HepG2 (cell line): Measurements from ENCODE around the gene LRRC45. TPM values are rescaled to one million over a fixed set of nuclear protein-coding genes. Genes with fewer than 3 reads are reported as not detected.

Experiments
- HMG20B ChIP-seq: conservative IDR thresholded peaks from 2 replicates; pipeline ENCODE4 v1.6.1; 2016; ENCODE audit warnings: missing genetic modification reagents, missing compliant biosample characterization
- HNRNPLL ChIP-seq: fragments of 200-400 bp; formaldehyde crosslinking; IDR thresholded peaks from 2 replicates; pipeline ENCODE4 v1.6.1; 2017; ENCODE audit warnings: mild to moderate bottlenecking, low read depth, low read length; ENCODE audit not compliant: poor library complexity, severe bottlenecking
- NCOR1 ChIP-seq: fragments of 200-600 bp; sonication (generic); IDR thresholded peaks from 2 replicates; pipeline ENCODE4 v1.7.0; 2017; ENCODE audit warnings: antibody characterized with exemption, low read length, borderline replicate concordance
- SRY ChIP-seq: sonication (generic); formaldehyde crosslinking; IDR thresholded peaks from 2 replicates; pipeline ENCODE4 v1.8.0; 2022; ENCODE audit warnings: mild to moderate bottlenecking, missing genetic modification reagents
- TARDBP ChIP-seq: sonication (generic); formaldehyde crosslinking; IDR thresholded peaks from 2 replicates; pipeline ENCODE4 v1.8.0; 2022; ENCODE audit warnings: mild to moderate bottlenecking, missing genetic modification reagents
- YY1 ChIP-seq: IDR thresholded peaks from 2 replicates; pipeline ENCODE4 v1.6.1; 2011; ENCODE audit warnings: low read length, low read depth, moderate library complexity, mild to moderate bottlenecking; ENCODE audit not compliant: insufficient read depth, insufficient replicate concordance
- ZNF251 ChIP-seq: sonication (generic); formaldehyde crosslinking; IDR thresholded peaks from 2 replicates; pipeline ENCODE4 v1.9.0; 2021; ENCODE audit warnings: mild to moderate bottlenecking, missing genetic modification reagents
- ZNF264 ChIP-seq: sonication (generic); formaldehyde crosslinking; IDR thresholded peaks from 2 replicates; pipeline ENCODE4 v1.4.0; 2020; ENCODE audit warnings: missing genetic modification reagents
- ZNF335 ChIP-seq: sonication (generic); formaldehyde crosslinking; IDR thresholded peaks from 2 replicates; pipeline ENCODE4 v1.4.0; 2020; ENCODE audit warnings: missing genetic modification reagents
- ZNF367 ChIP-seq: sonication (generic); formaldehyde crosslinking; IDR thresholded peaks from 2 replicates; pipeline ENCODE4 v1.4.0; 2020; ENCODE audit warnings: missing genetic modification reagents, borderline replicate concordance
- ZNF564 ChIP-seq: sonication (generic); formaldehyde crosslinking; IDR thresholded peaks from 2 replicates; pipeline ENCODE4 v1.8.1; 2023; ENCODE audit warnings: mild to moderate bottlenecking, missing genetic modification reagents
- ZNF709 ChIP-seq: sonication (generic); formaldehyde crosslinking; IDR thresholded peaks from 2 replicates; pipeline ENCODE4 v1.5.0; 2020; ENCODE audit warnings: mild to moderate bottlenecking, missing genetic modification reagents
- polyA plus RNA-seq, 8 experiments: library from polyadenylated mRNA; depleted of rRNA in 3 of 8; stranded (reverse) in 7 of 8; unstranded in 1 of 8; fragments of >200 nt; fragmentation: Illumina TruSeq in 4 of 8; extraction: Trizol in 4 of 8; gene quantifications; 2 replicates each; pipeline versions ENCODE4 v1.2.1 to v1.2.3, GENCODE V29; 2011 to 2016; ENCODE audit warnings: low read depth in 4 of 8, missing spikeins in 1 of 8, mixed read lengths in 1 of 8; ENCODE audit not compliant: insufficient read depth in 1 of 8
- total RNA-seq, 5 experiments: library from RNA; depleted of rRNA; stranded (reverse); fragments of >200 nt; fragmentation: Illumina TruSeq; extraction: Trizol; gene quantifications; 2 replicates each; pipeline ENCODE4 v1.2.3, GENCODE V29; 2016; ENCODE audit warnings: low read depth in 1 of 5
- TF ChIP-seq, protein P1 (sequence below), 2 experiments: sonication (generic) in 1 of 2; formaldehyde crosslinking in 1 of 2; IDR thresholded peaks; 2 replicates each; pipeline versions ENCODE4 v1.6.1 to v1.9.0; 2014 to 2022; ENCODE audit warnings: antibody characterized with exemption in 1 of 2, borderline replicate concordance in 1 of 2, inconsistent platforms in 1 of 2, low read depth in 1 of 2, missing genetic modification reagents in 1 of 2
- TF ChIP-seq, protein P2 (sequence below): sonication (generic); formaldehyde crosslinking; IDR thresholded peaks from 2 replicates; pipeline ENCODE4 v1.5.0; 2020; ENCODE audit warnings: missing genetic modification reagents
- TF ChIP-seq, protein P3 (sequence below): sonication (generic); formaldehyde crosslinking; IDR thresholded peaks from 2 replicates; pipeline ENCODE4 v1.5.0; 2020; ENCODE audit warnings: mild to moderate bottlenecking, low read depth, missing genetic modification reagents, borderline replicate concordance
- TF ChIP-seq, protein P4 (sequence below): sonication (generic); formaldehyde crosslinking; IDR thresholded peaks from 2 replicates; pipeline ENCODE4 v1.4.0; 2020; ENCODE audit warnings: missing genetic modification reagents
- TF ChIP-seq, protein P5 (sequence below): sonication (generic); formaldehyde crosslinking; IDR thresholded peaks from 2 replicates; pipeline ENCODE4 v1.4.0; 2020; ENCODE audit warnings: low read depth, mild to moderate bottlenecking, missing genetic modification reagents

LRRC45 gene
- total and polyA plus RNA-seq, 2 of the 13 experiments (the other 11 are each of a cell fraction or from before 2014, with no cell fraction given), result 11.6 to 48.1 TPM

DNA sequence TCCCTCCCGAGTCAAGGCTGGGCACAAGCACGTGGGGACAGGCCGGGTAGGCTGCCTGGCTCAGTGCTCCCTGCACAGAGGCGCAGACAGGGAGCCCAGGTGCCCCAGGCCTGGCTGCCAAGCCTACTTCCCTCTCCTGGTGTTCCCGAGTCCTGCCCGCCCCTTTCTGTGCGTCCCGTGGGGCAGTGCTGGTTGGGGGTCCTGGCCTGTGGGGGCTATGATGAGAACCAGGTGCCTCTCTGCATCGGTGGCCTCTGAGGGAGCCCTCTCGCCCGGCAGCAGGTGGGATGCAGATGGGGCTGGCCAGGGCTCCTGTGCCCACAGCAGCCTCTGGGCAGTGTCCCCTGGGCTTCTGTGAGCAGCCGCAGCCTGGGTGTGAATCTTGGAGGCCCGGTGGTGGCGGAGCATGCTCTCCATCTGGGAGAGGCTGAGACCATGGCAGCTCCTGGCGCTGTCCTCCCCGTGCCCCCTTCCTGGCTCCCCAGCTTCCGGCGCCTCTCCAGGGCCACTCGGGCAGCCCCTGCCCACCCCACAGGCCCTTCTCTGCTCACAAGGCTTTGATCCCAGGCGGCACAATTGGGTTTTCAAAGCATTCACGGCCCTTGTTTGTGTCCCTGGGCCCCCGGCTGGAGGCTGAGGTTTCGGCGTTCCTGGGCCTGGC, 7.7 kb upstream of the LRRC45 start (continued):
- TF ChIP-seq, protein P1, sequence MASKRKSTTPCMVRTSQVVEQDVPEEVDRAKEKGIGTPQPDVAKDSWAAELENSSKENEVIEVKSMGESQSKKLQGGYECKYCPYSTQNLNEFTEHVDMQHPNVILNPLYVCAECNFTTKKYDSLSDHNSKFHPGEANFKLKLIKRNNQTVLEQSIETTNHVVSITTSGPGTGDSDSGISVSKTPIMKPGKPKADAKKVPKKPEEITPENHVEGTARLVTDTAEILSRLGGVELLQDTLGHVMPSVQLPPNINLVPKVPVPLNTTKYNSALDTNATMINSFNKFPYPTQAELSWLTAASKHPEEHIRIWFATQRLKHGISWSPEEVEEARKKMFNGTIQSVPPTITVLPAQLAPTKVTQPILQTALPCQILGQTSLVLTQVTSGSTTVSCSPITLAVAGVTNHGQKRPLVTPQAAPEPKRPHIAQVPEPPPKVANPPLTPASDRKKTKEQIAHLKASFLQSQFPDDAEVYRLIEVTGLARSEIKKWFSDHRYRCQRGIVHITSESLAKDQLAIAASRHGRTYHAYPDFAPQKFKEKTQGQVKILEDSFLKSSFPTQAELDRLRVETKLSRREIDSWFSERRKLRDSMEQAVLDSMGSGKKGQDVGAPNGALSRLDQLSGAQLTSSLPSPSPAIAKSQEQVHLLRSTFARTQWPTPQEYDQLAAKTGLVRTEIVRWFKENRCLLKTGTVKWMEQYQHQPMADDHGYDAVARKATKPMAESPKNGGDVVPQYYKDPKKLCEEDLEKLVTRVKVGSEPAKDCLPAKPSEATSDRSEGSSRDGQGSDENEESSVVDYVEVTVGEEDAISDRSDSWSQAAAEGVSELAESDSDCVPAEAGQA (IDR thresholded peaks at IDR 0.05; ENCODE audit: low read depth), result no peak
- TF ChIP-seq, protein P1 (CRISPR knock-in tag; IDR thresholded peaks at IDR 0.05; ENCODE audit: borderline replicate concordance), result no peak
- TF ChIP-seq ZNF367, result no peak
- TF ChIP-seq HNRNPLL, result no peak
- TF ChIP-seq, protein P2, sequence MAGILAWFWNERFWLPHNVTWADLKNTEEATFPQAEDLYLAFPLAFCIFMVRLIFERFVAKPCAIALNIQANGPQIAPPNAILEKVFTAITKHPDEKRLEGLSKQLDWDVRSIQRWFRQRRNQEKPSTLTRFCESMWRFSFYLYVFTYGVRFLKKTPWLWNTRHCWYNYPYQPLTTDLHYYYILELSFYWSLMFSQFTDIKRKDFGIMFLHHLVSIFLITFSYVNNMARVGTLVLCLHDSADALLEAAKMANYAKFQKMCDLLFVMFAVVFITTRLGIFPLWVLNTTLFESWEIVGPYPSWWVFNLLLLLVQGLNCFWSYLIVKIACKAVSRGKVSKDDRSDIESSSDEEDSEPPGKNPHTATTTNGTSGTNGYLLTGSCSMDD, result no peak
- TF ChIP-seq, protein P3, sequence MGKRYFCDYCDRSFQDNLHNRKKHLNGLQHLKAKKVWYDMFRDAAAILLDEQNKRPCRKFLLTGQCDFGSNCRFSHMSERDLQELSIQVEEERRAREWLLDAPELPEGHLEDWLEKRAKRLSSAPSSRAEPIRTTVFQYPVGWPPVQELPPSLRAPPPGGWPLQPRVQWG (CRISPR knock-in tag), result no peak
- TF ChIP-seq ZNF709 (CRISPR knock-in tag), result no peak
- no peak for TF ChIP-seq ZNF335
- TF ChIP-seq TARDBP (CRISPR knock-in tag), result peak; percentile 4; the same call in 1 of the 2 replicates
- TF ChIP-seq HMG20B (CRISPR knock-in tag), result no peak
- TF ChIP-seq, protein P4, sequence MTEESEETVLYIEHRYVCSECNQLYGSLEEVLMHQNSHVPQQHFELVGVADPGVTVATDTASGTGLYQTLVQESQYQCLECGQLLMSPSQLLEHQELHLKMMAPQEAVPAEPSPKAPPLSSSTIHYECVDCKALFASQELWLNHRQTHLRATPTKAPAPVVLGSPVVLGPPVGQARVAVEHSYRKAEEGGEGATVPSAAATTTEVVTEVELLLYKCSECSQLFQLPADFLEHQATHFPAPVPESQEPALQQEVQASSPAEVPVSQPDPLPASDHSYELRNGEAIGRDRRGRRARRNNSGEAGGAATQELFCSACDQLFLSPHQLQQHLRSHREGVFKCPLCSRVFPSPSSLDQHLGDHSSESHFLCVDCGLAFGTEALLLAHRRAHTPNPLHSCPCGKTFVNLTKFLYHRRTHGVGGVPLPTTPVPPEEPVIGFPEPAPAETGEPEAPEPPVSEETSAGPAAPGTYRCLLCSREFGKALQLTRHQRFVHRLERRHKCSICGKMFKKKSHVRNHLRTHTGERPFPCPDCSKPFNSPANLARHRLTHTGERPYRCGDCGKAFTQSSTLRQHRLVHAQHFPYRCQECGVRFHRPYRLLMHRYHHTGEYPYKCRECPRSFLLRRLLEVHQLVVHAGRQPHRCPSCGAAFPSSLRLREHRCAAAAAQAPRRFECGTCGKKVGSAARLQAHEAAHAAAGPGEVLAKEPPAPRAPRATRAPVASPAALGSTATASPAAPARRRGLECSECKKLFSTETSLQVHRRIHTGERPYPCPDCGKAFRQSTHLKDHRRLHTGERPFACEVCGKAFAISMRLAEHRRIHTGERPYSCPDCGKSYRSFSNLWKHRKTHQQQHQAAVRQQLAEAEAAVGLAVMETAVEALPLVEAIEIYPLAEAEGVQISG (CRISPR knock-in tag), result peak; percentile 61; the same call in 1 of the 2 replicates
- peak; percentile 42; the same call in 1 of the 2 replicates for TF ChIP-seq NCOR1
- no peak for TF ChIP-seq ZNF564 (CRISPR knock-in tag)
- TF ChIP-seq ZNF251 (CRISPR knock-in tag), result no peak
- peak; percentile 46 for TF ChIP-seq YY1
- TF ChIP-seq, protein P5, sequence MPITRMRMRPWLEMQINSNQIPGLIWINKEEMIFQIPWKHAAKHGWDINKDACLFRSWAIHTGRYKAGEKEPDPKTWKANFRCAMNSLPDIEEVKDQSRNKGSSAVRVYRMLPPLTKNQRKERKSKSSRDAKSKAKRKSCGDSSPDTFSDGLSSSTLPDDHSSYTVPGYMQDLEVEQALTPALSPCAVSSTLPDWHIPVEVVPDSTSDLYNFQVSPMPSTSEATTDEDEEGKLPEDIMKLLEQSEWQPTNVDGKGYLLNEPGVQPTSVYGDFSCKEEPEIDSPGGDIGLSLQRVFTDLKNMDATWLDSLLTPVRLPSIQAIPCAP, result no peak
- no peak for TF ChIP-seq SRY (CRISPR knock-in tag)
- TF ChIP-seq ZNF264 (CRISPR knock-in tag), result no peak
